AG04449 (cell line): Measurements from ENCODE around the gene SPPL3.

ENCODE experiments used
- CTCF ChIA-PET: fragments of 350-600 bp; formaldehyde crosslinking; extraction: SDS; loops from one replicate; lab custom pipeline; 2021; ENCODE audit warnings: antibody characterized with exemption; lab: Yijun Ruan, JAX
- POLR2A ChIA-PET: fragments of 400-600, 350-600 bp; formaldehyde crosslinking; extraction: SDS; loops from one replicate; lab custom pipeline; 2020; ENCODE audit warnings: antibody characterized with exemption, inconsistent platforms; lab: Yijun Ruan, JAX
- DNase-seq: peaks from one replicate; pipeline ENCODE4 v3.0.0-alpha.2; 2010; ENCODE audit warnings: low read depth, low spot score
- H3K4me3 ChIP-seq: 2 replicates; pipeline ENCODE4 v1.5.1; 2011; ENCODE audit warnings: low read depth, mild to moderate bottlenecking, control low read depth, low read length
- TF ChIP-seq, protein P1 (sequence below): IDR thresholded peaks from one replicate; pipeline ENCODE4 v1.5.1; 2011; ENCODE audit warnings: mild to moderate bottlenecking, moderate library complexity, low read length, control low read depth, inconsistent platforms; ENCODE audit not compliant: insufficient read depth; ENCODE audit errors: missing control alignments

Gene SPPL3

GRCh38 chr12:120925740-120926563, 21.8 kb upstream of the SPPL3 start:
- ChIA-PET POLR2A (no interaction called here), CTCF (no interaction called here)
- no peak overlapping the region for H3K4me3 ChIP-seq
- no peak for DNase-seq
- TF ChIP-seq, protein P1, sequence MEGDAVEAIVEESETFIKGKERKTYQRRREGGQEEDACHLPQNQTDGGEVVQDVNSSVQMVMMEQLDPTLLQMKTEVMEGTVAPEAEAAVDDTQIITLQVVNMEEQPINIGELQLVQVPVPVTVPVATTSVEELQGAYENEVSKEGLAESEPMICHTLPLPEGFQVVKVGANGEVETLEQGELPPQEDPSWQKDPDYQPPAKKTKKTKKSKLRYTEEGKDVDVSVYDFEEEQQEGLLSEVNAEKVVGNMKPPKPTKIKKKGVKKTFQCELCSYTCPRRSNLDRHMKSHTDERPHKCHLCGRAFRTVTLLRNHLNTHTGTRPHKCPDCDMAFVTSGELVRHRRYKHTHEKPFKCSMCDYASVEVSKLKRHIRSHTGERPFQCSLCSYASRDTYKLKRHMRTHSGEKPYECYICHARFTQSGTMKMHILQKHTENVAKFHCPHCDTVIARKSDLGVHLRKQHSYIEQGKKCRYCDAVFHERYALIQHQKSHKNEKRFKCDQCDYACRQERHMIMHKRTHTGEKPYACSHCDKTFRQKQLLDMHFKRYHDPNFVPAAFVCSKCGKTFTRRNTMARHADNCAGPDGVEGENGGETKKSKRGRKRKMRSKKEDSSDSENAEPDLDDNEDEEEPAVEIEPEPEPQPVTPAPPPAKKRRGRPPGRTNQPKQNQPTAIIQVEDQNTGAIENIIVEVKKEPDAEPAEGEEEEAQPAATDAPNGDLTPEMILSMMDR: no peak

DNA sequence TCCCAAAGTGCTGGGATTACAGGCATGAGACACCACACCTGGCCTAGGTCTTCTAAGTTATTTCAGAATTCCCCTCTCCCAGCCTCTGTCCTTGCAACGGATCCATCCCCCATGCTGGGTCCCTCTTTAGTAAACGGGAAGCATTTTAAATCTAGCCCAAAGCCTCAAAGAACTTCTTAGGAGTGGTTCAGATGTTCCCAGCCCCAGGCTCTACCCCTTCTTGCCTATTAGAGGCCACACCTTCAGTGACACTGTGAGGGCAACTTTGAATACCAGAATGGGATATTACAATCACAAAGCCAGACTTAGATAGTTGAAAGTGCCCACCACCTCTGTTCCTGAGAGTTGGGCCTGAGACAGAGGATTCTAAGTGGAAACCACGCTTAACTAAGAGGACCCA, 18.1 kb upstream of the SPPL3 start:
- DNase-seq: no peak
- CTCF ChIA-PET: no interaction called here
- POLR2A ChIA-PET: no interaction called here
- H3K4me3 ChIP-seq: no peak overlapping the region
- TF ChIP-seq, protein P1: no peak

DNA sequence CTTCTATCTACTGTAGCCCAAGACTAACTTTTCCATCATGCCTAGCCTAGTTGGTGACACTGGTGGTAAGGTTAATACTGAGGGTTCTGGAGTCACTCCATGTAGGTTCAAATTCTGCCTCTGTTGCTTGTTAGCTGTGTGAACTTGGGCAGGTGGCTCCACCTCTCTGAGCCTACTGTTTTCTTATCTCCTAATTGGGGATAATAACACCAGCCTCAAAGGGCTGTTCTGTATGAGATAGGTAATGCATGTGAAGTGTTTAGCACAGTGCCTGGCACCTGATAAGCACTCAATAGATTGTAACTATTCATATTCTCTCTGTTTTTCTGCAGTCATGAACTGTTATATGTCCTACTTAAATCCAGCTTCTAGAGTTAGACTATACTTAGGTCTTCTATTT, 17.5 kb upstream of the SPPL3 start:
- DNase-seq: no peak
- CTCF ChIA-PET: no interaction called here
- POLR2A ChIA-PET: no interaction called here
- no peak overlapping the region for H3K4me3 ChIP-seq
- TF ChIP-seq, protein P1: no peak

DNA sequence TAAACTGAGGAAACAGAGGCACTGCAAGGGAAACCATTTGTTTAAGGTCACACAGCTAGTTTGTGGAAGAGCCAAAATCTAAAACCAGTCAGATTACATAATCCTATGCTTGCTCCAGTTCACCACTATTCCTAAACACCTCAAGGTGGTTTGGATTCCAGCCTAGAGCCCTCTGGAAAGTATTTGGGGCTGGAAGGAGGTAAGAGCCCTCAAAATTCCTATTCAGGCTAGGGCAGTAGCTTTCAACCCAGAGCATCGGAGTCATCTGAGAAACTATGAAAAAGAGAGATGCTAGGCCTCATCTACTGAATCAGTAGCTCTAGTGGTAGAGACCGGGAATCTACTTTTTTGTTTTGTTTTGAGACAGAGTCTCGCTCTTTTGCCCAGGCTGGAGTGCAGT, 16.0 kb upstream of the SPPL3 start:
- POLR2A ChIA-PET: no interaction called here
- no peak for DNase-seq
- TF ChIP-seq, protein P1: no peak
- CTCF ChIA-PET: interaction anchor here (1.3 kb wide), 1 partner anchor 23 kb away, joined by 3 read pairs; no protein-coding TSS in a partner anchor
- no peak overlapping the region for H3K4me3 ChIP-seq

- CTCF ChIA-PET: no interaction called here
- H3K4me3 ChIP-seq: no peak overlapping the region
- DNase-seq: no peak
- POLR2A ChIA-PET: no interaction called here
- TF ChIP-seq, protein P1: no peak
Observed at GRCh38 chr12:120917748-120918147, 13.6 kb upstream of the SPPL3 start.

DNA sequence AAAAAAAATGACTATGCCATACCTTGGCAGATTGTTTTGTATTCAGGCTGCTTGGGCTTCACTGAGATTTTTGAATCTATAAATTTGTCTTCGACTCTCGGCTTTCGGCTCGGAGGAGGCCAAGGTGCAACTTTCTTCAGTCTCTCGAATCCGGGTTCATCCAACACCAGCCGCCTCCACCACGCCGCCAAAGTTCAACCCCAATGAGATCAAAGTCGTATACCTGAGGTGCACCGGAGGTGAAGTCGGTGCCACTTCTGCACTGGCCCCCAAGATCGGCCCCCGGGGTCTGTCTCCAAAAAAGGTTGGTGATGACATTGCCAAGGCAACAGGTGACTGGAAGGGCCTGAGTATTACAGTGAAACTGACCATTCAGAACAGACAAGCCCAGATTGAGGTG, 12.4 kb upstream of the SPPL3 start:
- DNase-seq: no peak
- CTCF ChIA-PET: no interaction called here
- no peak overlapping the region for H3K4me3 ChIP-seq
- TF ChIP-seq, protein P1: no peak
- POLR2A ChIA-PET: no interaction called here
